HG03442 (cell line): ENCODE results near the gene ZNF132.

Experiments
- ATAC-seq: cut with Tn5 transposase; IDR thresholded peaks from one replicate; pipeline ENCODE4 v1.9.1; 2021; ENCODE audit warnings: mild to moderate bottlenecking, moderate library complexity; ENCODE audit not compliant: unreplicated experiment

Gene ZNF132

GRCh38 chr19:58392945-58393724 lies 46.8 kb downstream of the ZNF132 start:
- no peak for ATAC-seq

DNA sequence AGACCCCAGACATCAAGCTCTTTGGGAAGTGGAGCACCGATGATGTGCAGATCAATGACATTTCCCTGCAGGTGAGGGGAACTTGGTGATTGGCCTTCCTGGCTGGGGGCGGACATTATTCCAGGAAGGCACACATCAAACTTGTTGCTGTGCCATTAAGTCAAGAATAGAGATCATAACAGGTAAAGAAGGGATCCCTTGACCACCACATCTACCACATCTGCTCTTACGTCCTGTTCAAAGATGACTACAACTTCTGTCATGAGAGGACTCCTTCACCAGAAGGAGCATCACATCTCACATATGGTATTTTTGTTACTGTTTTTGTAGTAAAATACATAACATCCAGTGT lies 51.8 kb downstream of the ZNF132 start:
- no peak for ATAC-seq

DNA sequence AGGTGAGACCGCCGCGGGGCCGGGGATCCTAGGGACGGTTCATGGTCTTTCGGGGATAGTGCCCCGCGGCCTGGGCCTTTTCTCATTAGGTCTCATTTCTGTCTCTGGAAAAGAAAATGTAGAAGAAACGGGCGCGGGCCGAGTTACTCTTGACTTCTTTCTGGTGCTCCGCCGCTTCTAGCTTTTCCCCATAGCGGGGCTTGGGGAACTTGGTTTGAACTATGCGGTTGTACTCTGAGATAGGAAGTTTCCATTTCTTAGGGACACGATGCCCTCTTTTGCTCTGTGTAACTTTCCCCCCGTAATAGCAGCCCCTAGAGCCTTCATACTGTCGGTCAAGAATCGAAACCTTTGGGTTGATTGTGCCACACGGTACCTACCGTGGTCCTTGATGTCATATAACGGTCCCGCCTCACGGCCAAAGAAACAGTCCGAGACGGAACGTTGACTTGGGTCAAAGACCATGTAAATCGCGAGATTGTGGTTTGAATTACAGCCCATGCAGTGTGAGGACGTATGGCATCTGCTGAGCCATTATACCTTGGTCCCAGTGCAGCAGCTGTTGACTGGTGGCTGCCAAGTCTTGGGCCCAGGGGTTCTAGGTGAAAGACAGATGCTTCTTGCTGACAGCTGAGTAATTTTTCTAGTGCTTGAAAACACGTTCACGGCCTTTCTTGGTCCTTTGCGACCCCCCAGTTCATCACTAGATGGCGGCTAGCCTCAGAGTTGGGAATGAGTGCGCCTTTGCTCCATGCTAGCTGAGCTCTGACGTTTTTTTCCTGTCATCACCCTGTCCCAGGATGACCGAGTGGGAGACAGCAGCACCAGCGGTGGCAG lies 52.4 kb downstream of the ZNF132 start:
- no peak for ATAC-seq

DNA sequence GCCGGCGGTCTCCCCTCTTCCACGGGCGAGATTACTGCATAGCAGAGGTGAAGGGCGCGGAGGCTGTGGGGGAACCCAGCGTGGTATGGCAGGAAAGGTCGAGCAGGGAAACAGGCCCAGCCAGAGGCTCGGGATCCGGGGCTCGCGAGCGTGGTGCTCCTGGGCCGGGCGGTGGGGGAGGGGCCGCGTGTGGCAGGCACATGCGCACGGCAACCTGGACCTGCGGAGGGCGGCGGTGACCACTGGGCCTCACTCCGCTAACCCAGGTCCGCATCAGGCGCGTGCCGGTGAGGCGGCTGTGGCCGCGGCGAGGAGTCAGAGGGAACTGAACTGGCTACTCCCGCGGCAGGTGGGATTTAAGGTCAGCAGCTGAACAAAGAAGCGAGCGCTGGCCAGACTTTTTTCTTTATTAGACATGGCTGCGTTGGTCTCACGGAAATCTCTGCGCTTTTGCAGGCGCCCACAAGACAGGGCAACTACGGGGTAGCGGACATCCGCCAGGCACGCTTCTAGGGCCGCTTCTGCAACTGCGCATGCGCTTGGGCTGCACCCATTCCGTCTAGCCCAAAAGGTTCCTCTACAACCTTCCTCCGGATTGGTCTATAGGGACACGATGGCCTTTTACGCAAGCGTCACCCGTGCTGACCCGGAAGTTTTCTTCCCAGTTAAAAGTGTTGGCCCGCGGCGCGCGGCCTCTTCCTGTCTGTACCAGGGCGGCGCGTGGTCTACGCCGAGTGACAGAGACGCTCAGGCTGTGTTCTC lies 53.2 kb downstream of the ZNF132 start, which contains the start of gene RPS5:
Gene RPS5 (plus strand): TSS at position 694 of the 762 bp plus-strand sequence. CDS start 869 bp downstream, outside the sequence.
- ATAC-seq = peak; percentile 84

GRCh38 chr19:58385891-58386575 lies 53.9 kb downstream of the ZNF132 start:
- ATAC-seq = peak; percentile 7

- ATAC-seq = no peak
These were observed 54.6 kb downstream of the ZNF132 start for GRCh38 chr19:58385313-58385890.

DNA sequence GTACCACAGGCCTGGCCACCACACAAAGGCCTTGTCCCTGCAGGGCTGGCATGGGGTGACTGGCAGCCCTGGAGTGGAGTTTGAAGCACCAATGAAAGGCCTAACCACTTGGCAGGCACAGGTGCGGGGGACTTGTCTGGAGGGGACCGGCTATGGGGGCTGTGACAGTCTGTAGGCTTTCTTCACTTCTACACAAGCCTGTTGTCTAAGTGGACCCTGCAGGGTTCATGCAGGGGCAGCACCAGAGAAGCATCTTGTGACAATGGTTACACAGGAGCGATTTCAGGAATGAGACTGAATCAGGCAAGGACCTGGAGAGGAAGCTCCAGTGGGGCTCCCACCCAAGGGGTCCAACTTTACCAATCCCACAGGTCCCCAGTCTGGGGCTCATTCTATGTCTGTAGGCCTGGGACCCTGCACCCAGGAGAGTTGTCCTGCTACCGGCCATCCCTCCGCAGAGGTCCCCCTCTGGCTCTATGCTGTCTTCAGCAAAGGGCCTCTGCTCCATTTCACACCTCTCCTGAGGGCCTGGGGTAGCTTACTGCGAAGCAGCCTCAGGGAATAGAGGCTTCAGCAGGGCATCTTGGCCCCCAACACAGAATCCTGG lies 56.9 kb downstream of the ZNF132 start:
- ATAC-seq = no peak
